DND-41 (cell line): Measurements from ENCODE around the gene C10orf90.

Source experiments
- ATAC-seq: fragments of 200-7000 bp; cut with Tn5 transposase; 3 replicates; pipeline ENCODE4 v1.9.1; 2021; ENCODE audit warnings: low read depth; ENCODE audit not compliant: insufficient read depth
- DNase-seq: peaks from one replicate; pipeline ENCODE4 v3.0.0-alpha.2; 2020
- H2AFZ ChIP-seq: 2 replicates; pipeline ENCODE4 v1.6.0; 2012; ENCODE audit warnings: low read depth, low read length
- H3K27ac ChIP-seq: 2 replicates; pipeline ENCODE4 v1.5.1; 2012; ENCODE audit warnings: low read length, inconsistent platforms
- H3K27me3 ChIP-seq: fragments of 200-600 bp; sonication (generic); 2 replicates; pipeline ENCODE4 v1.6.0; 2012; ENCODE audit warnings: low read length, mild to moderate bottlenecking, inconsistent platforms; ENCODE audit not compliant: insufficient read depth, poor library complexity
- H3K36me3 ChIP-seq: 2 replicates; pipeline ENCODE4 v1.5.1; 2012; ENCODE audit warnings: low read length, inconsistent platforms; ENCODE audit not compliant: insufficient read depth
- H3K4me1 ChIP-seq: 2 replicates; pipeline ENCODE4 v1.5.1; 2012; ENCODE audit warnings: mild to moderate bottlenecking, low read length; ENCODE audit not compliant: insufficient read depth
- H3K4me2 ChIP-seq: 2 replicates; pipeline ENCODE4 v1.6.0; 2012; ENCODE audit warnings: mild to moderate bottlenecking, moderate library complexity, low read length, inconsistent platforms; ENCODE audit not compliant: insufficient read depth
- H3K4me3 ChIP-seq, 2 experiments: fragments of 200-600 bp in 1 of 2; shearing (Covaris generic) in 1 of 2; 2 replicates each; pipeline ENCODE4 v1.5.1; 2012 to 2016; ENCODE audit warnings: inconsistent platforms in 2 of 2, low read length in 2 of 2, mild to moderate bottlenecking in 2 of 2, low read depth in 1 of 2, moderate library complexity in 1 of 2
- H3K79me2 ChIP-seq: 2 replicates; pipeline ENCODE4 v1.6.0; 2012; ENCODE audit warnings: low read length, inconsistent platforms; ENCODE audit not compliant: insufficient read depth
- H3K9ac ChIP-seq: 2 replicates; pipeline ENCODE4 v1.6.0; 2012; ENCODE audit warnings: low read depth, mild to moderate bottlenecking, inconsistent platforms, low read length, moderate library complexity
- H3K9me3 ChIP-seq: 2 replicates; pipeline ENCODE4 v1.5.1; 2012; ENCODE audit warnings: low read length, moderate library complexity, mild to moderate bottlenecking, inconsistent platforms; ENCODE audit not compliant: insufficient read depth, severe bottlenecking
- H4K20me1 ChIP-seq: 2 replicates; pipeline ENCODE4 v1.6.0; 2012; ENCODE audit warnings: low read length; ENCODE audit not compliant: insufficient read depth
- CTCF ChIP-seq: IDR thresholded peaks from 2 replicates; pipeline ENCODE4 v1.5.1; 2012; ENCODE audit warnings: borderline replicate concordance, low read length, moderate library complexity, mild to moderate bottlenecking; ENCODE audit not compliant: poor library complexity, severe bottlenecking; ENCODE audit errors: extremely low read depth
- EZH2 ChIP-seq: IDR thresholded peaks from 3 replicates; pipeline ENCODE4 v1.6.1; 2012; ENCODE audit warnings: borderline replicate concordance, low read depth, mild to moderate bottlenecking, moderate library complexity, low read length, inconsistent platforms; ENCODE audit not compliant: severe bottlenecking

Gene C10orf90

GRCh38 chr10:126704649-126705048 lies 34.2 kb upstream of the C10orf90 start:
- ATAC-seq (no peak), DNase-seq (no peak)
- H3K36me3 ChIP-seq: no peaks in the 10 kb centered on the region
- no peaks in the 10 kb centered on the region for H3K9me3 ChIP-seq
- no peak overlapping the region for H3K9ac ChIP-seq
- H2AFZ ChIP-seq: no peak overlapping the region
- no peaks in the 10 kb centered on the region for H3K27me3 ChIP-seq
- H3K79me2 ChIP-seq: no peaks in the 10 kb centered on the region
- no peak overlapping the region for H3K4me3 ChIP-seq
- no peak for TF ChIP-seq CTCF
- TF ChIP-seq EZH2: no peak
- H4K20me1 ChIP-seq: no peaks in the 10 kb centered on the region
- no peak overlapping the region for H3K4me2 ChIP-seq
- H3K4me1 ChIP-seq: no peaks in the 10 kb centered on the region
- H3K27ac ChIP-seq: no peak overlapping the region

- no peaks in the 10 kb centered on the region for H3K9me3 ChIP-seq
Observed at GRCh38 chr10:126702181-126702580, 31.7 kb upstream of the C10orf90 start.

GRCh38 chr10:126701526-126701925 lies 31.0 kb upstream of the C10orf90 start:
- H3K4me2 ChIP-seq: no peak overlapping the region
- H2AFZ ChIP-seq: no peak overlapping the region
- no peaks in the 10 kb centered on the region for H3K79me2 ChIP-seq
- no peaks in the 10 kb centered on the region for H3K36me3 ChIP-seq
- no peaks in the 10 kb centered on the region for H3K4me1 ChIP-seq
- no peaks in the 10 kb centered on the region for H3K27me3 ChIP-seq
- H4K20me1 ChIP-seq: no peaks in the 10 kb centered on the region
- no peak for TF ChIP-seq CTCF
- no peak for TF ChIP-seq EZH2
- no peak for ATAC-seq
- H3K9me3 ChIP-seq: no peaks in the 10 kb centered on the region
- H3K9ac ChIP-seq: no peak overlapping the region
- H3K4me3 ChIP-seq: no peak overlapping the region
- DNase-seq: no peak
- no peak overlapping the region for H3K27ac ChIP-seq

More at GRCh38 chr10:126702181-126702580, 31.7 kb upstream of the C10orf90 start:
- no peak overlapping the region for H3K4me2 ChIP-seq
- ATAC-seq: no peak
- H3K4me1 ChIP-seq: no peaks in the 10 kb centered on the region
- no peaks in the 10 kb centered on the region for H3K27me3 ChIP-seq
- no peak overlapping the region for H3K4me3 ChIP-seq
- no peaks in the 10 kb centered on the region for H3K36me3 ChIP-seq
- H3K79me2 ChIP-seq: no peaks in the 10 kb centered on the region
- no peak overlapping the region for H2AFZ ChIP-seq
- H3K27ac ChIP-seq: no peak overlapping the region
- no peak for DNase-seq
- TF ChIP-seq CTCF (no peak), EZH2 (no peak)
- no peaks in the 10 kb centered on the region for H4K20me1 ChIP-seq
- H3K9ac ChIP-seq: no peak overlapping the region

- Histone ChIP-seq H3K9ac (no peak overlapping the region), H3K27me3 (no peaks in the 10 kb centered on the region), H3K4me3 (no peak overlapping the region), H3K9me3 (no peaks in the 10 kb centered on the region), H3K4me2 (no peak overlapping the region), H2AFZ (no peak overlapping the region), H3K4me1 (no peaks in the 10 kb centered on the region), H4K20me1 (no peaks in the 10 kb centered on the region), H3K79me2 (no peaks in the 10 kb centered on the region), H3K36me3 (no peaks in the 10 kb centered on the region), H3K27ac (no peak overlapping the region)
- ATAC-seq (no peak), DNase-seq (no peak)
- no peak for TF ChIP-seq EZH2
- TF ChIP-seq CTCF: no peak
Observed at GRCh38 chr10:126696684-126697083, 26.2 kb upstream of the C10orf90 start.
